Chondrocyte (in vitro differentiated cells): ENCODE results near the gene CDC42EP1. TPM values are rescaled to one million over a fixed set of nuclear protein-coding genes. Genes with fewer than 3 reads are reported as not detected.

Experiments
- DNase-seq: peaks from one replicate; pipeline ENCODE4 v3.0.0; 2021; ENCODE audit warnings: mixed read lengths, low spot score
- H3K27ac Mint-ChIP-seq: one replicate; pipeline ENCODE4 v1.8.0; 2021; ENCODE audit warnings: mild to moderate bottlenecking, moderate library complexity, mixed read lengths; ENCODE audit not compliant: unreplicated experiment
- H3K27me3 Mint-ChIP-seq: 2 replicates; pipeline ENCODE4 v1.8.0; 2021; ENCODE audit warnings: low read depth, mixed read lengths
- H3K36me3 Mint-ChIP-seq: 2 replicates; pipeline ENCODE4 v1.8.0; 2021; ENCODE audit warnings: low read depth, mixed read lengths
- H3K4me1 Mint-ChIP-seq: 2 replicates; pipeline ENCODE4 v1.8.0; 2021; ENCODE audit warnings: low read depth, mild to moderate bottlenecking, mixed read lengths
- H3K4me3 Mint-ChIP-seq: one replicate; pipeline ENCODE4 v1.8.0; 2021; ENCODE audit warnings: mild to moderate bottlenecking, moderate library complexity, mixed read lengths; ENCODE audit not compliant: unreplicated experiment
- H3K9me3 Mint-ChIP-seq: 2 replicates; pipeline ENCODE4 v1.8.0; 2021; ENCODE audit warnings: low read depth, mixed read lengths
- long read RNA-seq: library from polyadenylated mRNA; stranded (forward); transcript quantifications from one replicate; pipeline ENCODE4 v2.0.0, GENCODE V29; 2021
- total RNA-seq: library from RNA; stranded (reverse); gene quantifications from 3 replicates; pipeline ENCODE4 v1.2.1, GENCODE V29; 2021
- TF ChIP-seq, protein P1 (sequence below): fragments of 200-600 bp; sonication (generic); IDR thresholded peaks from 2 replicates; pipeline ENCODE4 v1.5.0; 2021; ENCODE audit warnings: antibody characterized with exemption, mild to moderate bottlenecking, moderate library complexity

The CDC42EP1 gene, protein sequence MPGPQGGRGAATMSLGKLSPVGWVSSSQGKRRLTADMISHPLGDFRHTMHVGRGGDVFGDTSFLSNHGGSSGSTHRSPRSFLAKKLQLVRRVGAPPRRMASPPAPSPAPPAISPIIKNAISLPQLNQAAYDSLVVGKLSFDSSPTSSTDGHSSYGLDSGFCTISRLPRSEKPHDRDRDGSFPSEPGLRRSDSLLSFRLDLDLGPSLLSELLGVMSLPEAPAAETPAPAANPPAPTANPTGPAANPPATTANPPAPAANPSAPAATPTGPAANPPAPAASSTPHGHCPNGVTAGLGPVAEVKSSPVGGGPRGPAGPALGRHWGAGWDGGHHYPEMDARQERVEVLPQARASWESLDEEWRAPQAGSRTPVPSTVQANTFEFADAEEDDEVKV
- total RNA-seq: 155 to 167 TPM (median 156 TPM) in 3 replicates
- long read RNA-seq, transcript CDC42EP1-201 (3 exons, 2,181 nt): major isoform, 74 of 147 reads
- long read RNA-seq, partial matches to known transcripts: 67 of 147 reads
- long read RNA-seq, other reads (novel, unspliced or antisense): 6 of 147 reads

DNA sequence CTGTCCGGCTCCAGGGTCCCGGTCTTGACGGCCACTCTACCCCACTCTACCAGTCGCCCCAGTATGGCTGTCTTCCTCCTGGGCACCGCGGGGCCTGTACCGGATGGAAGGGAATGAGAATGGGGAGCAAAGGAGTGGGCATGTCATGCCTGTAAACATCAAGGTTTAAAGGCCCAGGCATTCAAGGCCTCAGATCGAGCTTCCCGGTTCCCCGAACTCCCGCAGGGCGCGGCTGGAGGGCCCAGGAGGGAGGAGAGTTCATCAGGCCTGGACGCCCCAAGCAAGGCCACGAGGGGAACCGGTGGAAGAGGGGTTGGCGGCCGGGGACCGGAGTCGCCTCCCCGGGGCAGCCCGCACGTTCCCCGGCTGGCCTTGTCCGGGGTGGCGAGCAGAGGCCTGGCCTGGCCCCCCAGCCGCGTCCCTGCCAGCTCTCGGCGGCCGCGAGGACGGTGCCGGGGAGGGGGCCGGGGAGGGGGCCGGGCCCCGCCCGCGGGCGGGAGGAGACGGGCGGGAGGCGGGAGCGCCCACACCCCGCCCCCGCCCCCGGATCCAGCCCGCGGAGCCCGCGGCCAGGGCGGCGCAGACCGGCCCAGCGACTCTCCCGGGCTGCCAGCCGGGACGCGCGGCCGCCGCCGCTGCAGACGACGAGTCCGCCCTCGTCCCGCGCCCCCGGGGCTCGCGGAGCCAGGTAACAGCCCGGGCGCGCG, at the start of gene CDC42EP1:
Gene CDC42EP1 (plus strand): TSS at position 580 of the 707 bp plus-strand sequence. CDS start 5,870 bp downstream, outside the sequence.
- peak within 1 kb of the TSS; percentile 93 for H3K27ac Mint-ChIP-seq
- peaks cover 69% of the 10 kb centered on the region for H3K4me1 Mint-ChIP-seq
- H3K27me3 Mint-ChIP-seq: no peaks in the 10 kb centered on the region
- TF ChIP-seq, protein P1, sequence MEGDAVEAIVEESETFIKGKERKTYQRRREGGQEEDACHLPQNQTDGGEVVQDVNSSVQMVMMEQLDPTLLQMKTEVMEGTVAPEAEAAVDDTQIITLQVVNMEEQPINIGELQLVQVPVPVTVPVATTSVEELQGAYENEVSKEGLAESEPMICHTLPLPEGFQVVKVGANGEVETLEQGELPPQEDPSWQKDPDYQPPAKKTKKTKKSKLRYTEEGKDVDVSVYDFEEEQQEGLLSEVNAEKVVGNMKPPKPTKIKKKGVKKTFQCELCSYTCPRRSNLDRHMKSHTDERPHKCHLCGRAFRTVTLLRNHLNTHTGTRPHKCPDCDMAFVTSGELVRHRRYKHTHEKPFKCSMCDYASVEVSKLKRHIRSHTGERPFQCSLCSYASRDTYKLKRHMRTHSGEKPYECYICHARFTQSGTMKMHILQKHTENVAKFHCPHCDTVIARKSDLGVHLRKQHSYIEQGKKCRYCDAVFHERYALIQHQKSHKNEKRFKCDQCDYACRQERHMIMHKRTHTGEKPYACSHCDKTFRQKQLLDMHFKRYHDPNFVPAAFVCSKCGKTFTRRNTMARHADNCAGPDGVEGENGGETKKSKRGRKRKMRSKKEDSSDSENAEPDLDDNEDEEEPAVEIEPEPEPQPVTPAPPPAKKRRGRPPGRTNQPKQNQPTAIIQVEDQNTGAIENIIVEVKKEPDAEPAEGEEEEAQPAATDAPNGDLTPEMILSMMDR: no peak
- H3K9me3 Mint-ChIP-seq: no peaks in the 10 kb centered on the region
- H3K36me3 Mint-ChIP-seq: peaks cover 4% of the 10 kb centered on the region
- peak within 1 kb of the TSS; percentile 88 for H3K4me3 Mint-ChIP-seq
- no peak for DNase-seq

DNA sequence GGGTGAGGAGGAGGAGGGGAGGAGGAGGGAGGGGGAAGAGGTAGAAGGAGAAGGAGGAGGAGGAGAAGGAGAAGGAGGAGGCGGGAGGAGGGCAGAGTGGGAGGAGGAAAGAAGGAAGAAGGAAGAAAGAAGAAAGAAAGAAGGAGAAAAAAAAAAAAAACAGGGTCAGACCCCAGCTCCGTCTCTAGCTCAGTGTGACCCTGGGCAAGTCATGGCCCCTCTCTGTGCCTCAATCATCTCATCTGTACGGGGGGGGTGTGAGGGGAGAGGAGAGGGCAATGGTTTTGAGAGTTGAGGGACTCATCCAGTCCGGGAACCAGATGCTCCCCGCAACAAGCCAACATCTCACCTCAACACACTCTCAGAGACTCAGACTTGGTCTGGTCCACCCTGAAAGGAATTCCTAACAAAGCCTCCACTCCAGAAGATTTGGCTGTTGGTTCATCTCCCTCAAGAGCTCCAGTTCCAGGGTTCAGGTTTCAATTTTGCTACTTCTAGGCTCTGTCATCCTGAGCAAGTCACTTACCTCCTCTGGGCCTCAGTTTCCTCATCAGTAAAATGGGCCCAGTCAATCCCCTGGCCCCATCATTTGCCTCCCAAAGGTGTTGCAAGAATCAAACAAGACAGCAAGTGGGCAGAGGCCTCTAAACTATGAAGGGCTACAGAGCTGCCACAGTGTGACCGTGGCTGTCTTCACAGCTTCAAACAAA, 48.7 kb upstream of the CDC42EP1 start:
- H3K4me1 Mint-ChIP-seq: peaks cover 44% of the 10 kb centered on the region
- peaks cover 8% of the 10 kb centered on the region for H3K36me3 Mint-ChIP-seq
- TF ChIP-seq, protein P1: no peak
- no peak overlapping the region for H3K4me3 Mint-ChIP-seq
- H3K27ac Mint-ChIP-seq: peak overlapping the region; percentile 94
- no peak for DNase-seq
- H3K27me3 Mint-ChIP-seq: no peaks in the 10 kb centered on the region
- no peaks in the 10 kb centered on the region for H3K9me3 Mint-ChIP-seq

DNA sequence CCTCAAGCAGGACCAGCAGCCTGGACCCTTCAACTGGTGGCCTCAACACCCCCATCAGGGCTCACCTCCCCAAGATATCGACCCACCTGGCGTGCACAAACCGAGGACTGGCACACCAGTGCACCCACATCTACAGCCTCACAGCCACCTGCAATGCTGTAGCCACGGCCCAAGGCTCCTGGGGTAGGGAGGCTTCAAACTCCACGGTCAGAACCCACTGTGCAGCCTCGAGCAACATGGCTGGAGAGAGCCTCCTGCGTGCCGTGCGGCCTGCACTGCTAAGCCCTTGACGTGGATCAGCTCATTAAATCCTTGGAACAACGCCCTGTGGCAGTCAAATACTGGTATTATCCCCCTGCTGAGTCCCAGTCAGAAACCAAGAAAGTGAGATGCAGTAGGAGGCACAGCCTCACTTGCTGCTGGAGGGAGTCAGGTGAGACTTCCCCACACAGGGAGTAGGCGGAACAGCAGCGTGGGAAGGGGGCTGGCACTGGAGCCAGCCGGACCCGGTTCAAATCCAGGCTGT, 45.7 kb upstream of the CDC42EP1 start:
- H3K4me3 Mint-ChIP-seq: no peak overlapping the region
- DNase-seq: no peak
- H3K27me3 Mint-ChIP-seq: no peaks in the 10 kb centered on the region
- H3K4me1 Mint-ChIP-seq: peaks cover 46% of the 10 kb centered on the region
- no peaks in the 10 kb centered on the region for H3K9me3 Mint-ChIP-seq
- H3K36me3 Mint-ChIP-seq: peaks cover 4% of the 10 kb centered on the region
- no peak overlapping the region for H3K27ac Mint-ChIP-seq
- TF ChIP-seq, protein P1: no peak

DNA sequence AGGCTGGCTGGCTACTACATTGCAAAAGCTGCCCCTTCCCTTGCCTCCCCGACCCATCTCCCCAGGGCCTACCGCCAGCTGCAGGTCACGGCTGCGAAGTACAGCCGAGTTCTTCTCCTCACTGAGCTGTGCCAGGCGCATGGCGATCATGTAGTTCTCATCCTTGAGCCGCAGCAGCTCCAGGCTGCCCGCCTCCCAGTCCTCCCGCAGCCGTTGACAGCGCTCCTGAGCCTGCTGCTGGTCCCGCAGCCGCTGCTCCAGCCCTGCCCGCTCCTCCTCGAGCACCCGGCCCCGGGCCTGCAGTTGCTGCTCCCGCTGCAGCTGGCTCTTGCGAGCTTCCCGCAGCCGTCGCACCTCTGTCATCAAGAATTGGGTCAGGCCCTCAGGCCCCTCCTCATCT, 44.4 kb upstream of the CDC42EP1 start:
- Mint-ChIP-seq H3K4me3 (no peak overlapping the region), H3K27ac (no peak overlapping the region), H3K4me1 (peaks cover 36% of the 10 kb centered on the region), H3K27me3 (no peaks in the 10 kb centered on the region), H3K9me3 (no peaks in the 10 kb centered on the region), H3K36me3 (peaks cover 4% of the 10 kb centered on the region)
- TF ChIP-seq, protein P1: no peak
- DNase-seq: no peak

DNA sequence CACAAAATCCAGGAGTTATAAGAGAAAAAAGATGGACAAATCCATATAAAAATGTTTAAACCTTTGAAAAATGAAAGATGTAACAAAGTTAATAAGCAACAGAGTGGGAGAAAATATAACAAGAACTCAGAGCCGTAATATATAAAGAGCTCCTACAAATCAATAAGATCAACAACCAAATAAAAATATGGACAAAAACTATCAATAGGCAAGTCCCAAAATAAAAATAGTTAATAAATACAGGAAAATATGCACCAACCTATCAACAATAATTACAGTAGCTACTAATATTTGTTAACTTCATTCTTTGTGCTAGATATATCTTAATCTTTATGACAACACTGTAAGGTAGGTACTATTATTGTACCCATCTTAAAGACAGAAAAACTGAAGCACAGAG, 43.8 kb upstream of the CDC42EP1 start:
- Mint-ChIP-seq H3K4me3 (no peak overlapping the region), H3K27ac (no peak overlapping the region), H3K27me3 (no peaks in the 10 kb centered on the region), H3K9me3 (no peaks in the 10 kb centered on the region), H3K4me1 (peaks cover 38% of the 10 kb centered on the region), H3K36me3 (peaks cover 4% of the 10 kb centered on the region)
- TF ChIP-seq, protein P1: no peak
- no peak for DNase-seq
